Neutrophil (primary cell): Measurements from ENCODE around the gene PHF20.
"Not testable (repeated sequence)": the region's sequence is repeated elsewhere in the genome, so short reads cannot be mapped to it uniquely, and the experiment has no call there.

Experiments
- H3K27ac ChIP-seq: fragments of 200-600 bp; sonication (generic); 2 replicates; pipeline ENCODE4 v1.5.1; 2016; ENCODE audit warnings: mild to moderate bottlenecking, moderate library complexity
- H3K27me3 ChIP-seq: fragments of 200-600 bp; sonication (generic); 2 replicates; pipeline ENCODE4 v1.6.0; 2016; ENCODE audit warnings: mild to moderate bottlenecking
- H3K36me3 ChIP-seq: fragments of 200-600 bp; sonication (generic); 2 replicates; pipeline ENCODE4 v1.5.1; 2017
- H3K4me1 ChIP-seq, 2 experiments: fragments of 200-600 bp in 1 of 2; sonication (generic) in 1 of 2; 1 replicate in 1 of 2; 2 replicates in 1 of 2; pipeline versions ENCODE4 v1.5.1 to v1.6.1; 2013 to 2016; ENCODE audit warnings: low read depth in 1 of 2, low read length in 1 of 2, mild to moderate bottlenecking in 1 of 2, moderate library complexity in 1 of 2; ENCODE audit not compliant: control insufficient read depth in 1 of 2, insufficient read depth in 1 of 2
- H3K4me3 ChIP-seq, 2 experiments: fragments of 200-600 bp in 1 of 2; sonication (generic) in 1 of 2; 1 replicate in 1 of 2; 2 replicates in 1 of 2; pipeline ENCODE4 v1.5.1; 2013 to 2016; ENCODE audit warnings: low read depth in 1 of 2, low read length in 1 of 2, mild to moderate bottlenecking in 1 of 2, moderate library complexity in 1 of 2
- H3K9me3 ChIP-seq: fragments of 200-600 bp; sonication (generic); 2 replicates; pipeline ENCODE4 v1.5.1; 2016
- CTCF ChIP-seq: fragments of 200-600 bp; sonication (generic); IDR thresholded peaks from 2 replicates; pipeline ENCODE4 v1.5.1; 2016; ENCODE audit warnings: antibody characterized with exemption

Gene PHF20

GRCh38 chr20:35842361-35842760 is 70.5 kb downstream of the PHF20 start:
- H3K27ac ChIP-seq, result no peak overlapping the region
- no peak overlapping the region for H3K4me3 ChIP-seq
- H3K4me1 ChIP-seq, result no peaks in the 10 kb centered on the region
- no peaks in the 10 kb centered on the region for H3K27me3 ChIP-seq
- H3K36me3 ChIP-seq, result peaks cover 24% of the 10 kb centered on the region
- TF ChIP-seq CTCF, result no peak
- peaks cover 6% of the 10 kb centered on the region for H3K9me3 ChIP-seq

- not testable (repeated sequence) for H3K27ac ChIP-seq, H3K27me3 ChIP-seq, H3K4me3 ChIP-seq, H3K9me3 ChIP-seq, H3K4me1 ChIP-seq
- peaks cover 36% of the 10 kb centered on the region for H3K36me3 ChIP-seq
These were observed 72.1 kb downstream of the PHF20 start for GRCh38 chr20:35843894-35844293.

- H3K27me3 ChIP-seq, result no peaks in the 10 kb centered on the region
- peaks cover 36% of the 10 kb centered on the region for H3K36me3 ChIP-seq
These were observed 73.7 kb downstream of the PHF20 start for GRCh38 chr20:35845561-35845960.

GRCh38 chr20:35849706-35850105 is 77.9 kb downstream of the PHF20 start:
- Histone ChIP-seq H3K9me3 (no peaks in the 10 kb centered on the region), H3K36me3 (peaks cover 26% of the 10 kb centered on the region), H3K27ac (peak overlapping the region; percentile 18), H3K4me1 (peaks cover 7 to 11% of the 10 kb centered on the region in 2 experiments), H3K4me3 (no peak overlapping the region), H3K27me3 (no peaks in the 10 kb centered on the region)
- no peak for TF ChIP-seq CTCF

More at GRCh38 chr20:35845561-35845960, 73.7 kb downstream of the PHF20 start:
- no peak overlapping the region for H3K4me3 ChIP-seq
- H3K4me1 ChIP-seq, result no peaks in the 10 kb centered on the region
- no peak overlapping the region for H3K27ac ChIP-seq
- peaks cover 6% of the 10 kb centered on the region for H3K9me3 ChIP-seq
- no peak for TF ChIP-seq CTCF

- Histone ChIP-seq H3K27ac (peak overlapping the region; percentile 73), H3K36me3 (peaks cover 27% of the 10 kb centered on the region), H3K4me1 (peaks cover 7 to 11% of the 10 kb centered on the region in 2 experiments)
- not testable (repeated sequence) for H3K27me3 ChIP-seq, H3K4me3 ChIP-seq, H3K9me3 ChIP-seq
These were observed 79.8 kb downstream of the PHF20 start for GRCh38 chr20:35851659-35852058.

- TF ChIP-seq CTCF, result no peak
- H3K36me3 ChIP-seq, result peaks cover 16% of the 10 kb centered on the region
- H3K27me3 ChIP-seq, result no peaks in the 10 kb centered on the region
- H3K27ac ChIP-seq, result no peak overlapping the region
- no peak overlapping the region for H3K4me3 ChIP-seq
- peaks cover 7 to 11% of the 10 kb centered on the region in 2 experiments for H3K4me1 ChIP-seq
- H3K9me3 ChIP-seq, result no peaks in the 10 kb centered on the region
These were observed 83.0 kb downstream of the PHF20 start for GRCh38 chr20:35854713-35855348.

- H3K4me3 ChIP-seq, H3K27me3 ChIP-seq, H3K27ac ChIP-seq, H3K9me3 ChIP-seq: not testable (repeated sequence)
- H3K36me3 ChIP-seq, result peaks cover 16% of the 10 kb centered on the region
- H3K4me1 ChIP-seq, result peaks cover 7 to 11% of the 10 kb centered on the region in 2 experiments
These were observed 83.8 kb downstream of the PHF20 start for GRCh38 chr20:35855641-35856040.
